Fibroblast of skin of right quadriceps (primary cell): ENCODE results near the gene NFAM1.

Source experiments
- DNase-seq: peaks from one replicate; pipeline ENCODE4 v3.0.0-alpha.2; 2013

NFAM1 gene

DNA sequence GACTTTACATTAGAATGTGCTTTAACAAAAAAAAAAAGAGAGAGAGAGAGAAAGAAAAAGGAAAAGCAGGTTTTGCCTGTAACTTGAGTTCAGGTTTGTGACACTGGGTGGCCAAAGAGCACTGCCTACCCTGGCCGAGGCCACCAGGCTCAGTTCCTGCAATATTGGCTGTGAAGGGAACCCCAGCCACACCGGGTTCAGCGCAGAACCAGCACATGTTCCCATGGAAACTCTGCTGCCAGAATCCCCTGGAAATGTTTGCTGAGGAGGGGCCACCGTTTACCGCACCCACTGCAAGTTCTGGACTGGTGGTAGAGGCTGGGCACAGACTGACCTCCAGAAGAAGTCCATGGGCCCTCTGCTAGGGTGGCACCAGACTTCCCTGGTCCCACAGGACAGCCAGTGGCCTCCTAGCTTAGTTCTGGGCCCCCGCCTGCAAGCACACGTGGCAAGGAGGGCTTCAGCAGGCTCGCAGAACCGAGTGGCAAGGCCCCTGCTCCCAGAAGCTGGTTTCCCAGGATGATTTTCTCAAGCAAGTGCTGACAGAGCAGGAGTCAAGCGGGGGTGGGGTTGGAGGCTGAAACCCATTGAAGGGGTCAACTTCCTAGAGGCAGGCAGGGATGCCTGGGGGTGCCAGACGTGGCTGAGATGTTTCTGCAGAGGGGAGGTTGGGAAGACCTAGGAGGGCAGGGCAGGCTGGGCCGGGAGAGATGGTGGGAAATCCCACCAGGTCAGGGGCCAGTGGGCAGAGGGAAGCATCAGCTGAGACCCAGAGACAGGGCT is 51.2 kb downstream of the NFAM1 start:
- no peak for DNase-seq

DNA sequence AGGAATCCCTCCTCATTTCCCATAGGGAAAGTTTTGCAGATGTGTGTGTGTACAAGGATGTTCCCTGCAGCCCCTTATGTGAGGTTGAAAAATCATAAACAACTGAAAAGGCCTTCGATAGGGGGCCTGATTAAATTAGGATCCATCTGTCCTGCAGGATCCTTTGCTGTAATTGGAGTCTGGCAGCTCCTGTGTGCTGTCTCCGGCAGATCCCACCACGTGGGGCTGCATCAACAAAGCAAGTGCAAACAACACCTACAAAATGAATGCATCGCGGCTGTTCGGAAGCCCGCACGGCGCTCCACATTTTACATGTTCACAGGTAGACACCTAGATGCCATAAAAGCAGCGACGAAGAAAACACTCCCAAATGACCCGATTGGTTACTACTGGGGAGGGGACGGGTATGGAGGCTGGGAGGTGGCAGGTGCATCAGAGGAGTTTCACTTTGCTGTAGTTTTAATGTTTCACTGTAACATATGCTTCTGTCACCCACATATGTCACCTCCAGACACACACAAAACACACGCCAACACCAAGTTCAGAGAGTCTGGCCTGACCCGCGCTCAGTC is 52.2 kb downstream of the NFAM1 start:
- DNase-seq: no peak

DNA sequence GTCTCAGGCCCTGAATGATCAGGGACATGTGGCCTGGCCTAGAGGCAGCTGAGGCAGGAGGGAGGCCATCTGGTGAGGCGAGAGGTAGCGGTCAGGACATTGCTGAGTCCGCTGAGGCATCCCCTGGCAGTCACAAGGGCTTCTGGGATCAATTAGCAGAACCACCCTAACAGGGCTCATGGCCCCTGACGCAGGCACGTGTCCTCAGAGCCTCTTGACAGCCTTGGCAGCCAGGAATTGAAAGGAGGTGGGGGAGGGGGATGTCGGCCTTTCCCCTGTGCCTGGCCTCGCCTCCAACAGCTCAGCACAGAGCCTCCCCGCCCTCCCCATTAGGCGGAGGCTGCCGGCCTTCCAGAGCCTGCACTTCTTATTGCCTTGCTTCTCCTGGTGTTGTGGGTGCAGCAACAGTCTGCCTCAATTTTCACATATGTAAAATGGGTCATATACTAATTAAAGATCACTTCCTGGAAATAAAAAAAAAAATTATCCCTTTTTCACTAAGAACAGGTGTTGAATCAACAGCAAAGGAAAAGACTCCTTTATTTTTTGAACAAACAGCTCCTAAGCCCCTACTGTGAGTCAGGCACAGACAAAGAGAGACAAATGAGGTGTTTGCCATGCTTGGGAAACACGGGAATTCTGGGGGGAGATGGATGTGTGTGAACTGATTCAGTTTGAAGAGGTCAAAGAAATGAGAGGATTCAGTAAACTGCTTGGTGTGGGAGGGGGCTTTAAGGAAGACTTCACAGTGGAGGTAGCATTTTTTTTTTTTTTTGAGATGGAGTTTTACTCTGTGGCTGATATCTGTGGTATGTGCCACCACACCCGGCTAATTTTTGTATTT is 55.3 kb downstream of the NFAM1 start:
- peak; percentile 59 for DNase-seq

DNA sequence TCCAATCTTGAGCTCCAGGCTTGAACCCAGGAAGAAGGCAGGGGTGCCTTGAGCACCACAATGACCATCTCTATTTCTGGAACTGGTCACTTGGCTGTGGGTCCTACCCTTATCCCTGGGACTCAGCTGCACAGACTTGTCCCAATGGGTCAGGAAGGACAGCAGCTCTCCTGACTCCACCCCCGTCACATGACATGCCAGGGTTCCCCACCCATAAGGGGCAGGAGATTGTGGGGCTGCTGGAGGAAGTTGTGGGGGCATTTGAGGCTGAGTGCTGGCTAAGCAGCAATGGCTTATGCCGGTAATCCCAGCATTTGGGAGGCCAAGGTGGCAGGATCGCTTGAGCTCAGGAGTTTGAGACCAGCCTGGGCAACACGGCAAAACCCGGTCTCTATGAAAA is 56.2 kb downstream of the NFAM1 start:
- no peak for DNase-seq

DNA sequence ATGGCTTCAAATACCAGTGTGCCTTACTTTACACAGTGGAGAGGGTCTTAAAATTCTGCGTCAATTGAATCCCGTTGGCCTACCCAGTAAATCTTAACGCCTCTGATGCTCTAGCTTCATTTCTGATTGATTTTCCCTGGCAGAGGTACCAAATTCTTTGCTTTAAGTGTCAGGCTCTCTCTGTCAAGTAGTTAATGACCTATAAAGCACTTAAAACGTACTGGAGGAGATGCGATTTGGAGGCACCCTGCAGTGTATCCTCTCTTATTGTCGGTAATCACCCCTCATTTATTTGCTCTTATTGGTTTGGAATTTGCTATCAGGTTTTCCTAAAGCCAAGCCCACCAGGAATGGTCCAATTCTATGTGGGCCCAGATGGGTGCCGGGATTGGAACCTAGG is 59.2 kb downstream of the NFAM1 start:
- DNase-seq: no peak

DNA sequence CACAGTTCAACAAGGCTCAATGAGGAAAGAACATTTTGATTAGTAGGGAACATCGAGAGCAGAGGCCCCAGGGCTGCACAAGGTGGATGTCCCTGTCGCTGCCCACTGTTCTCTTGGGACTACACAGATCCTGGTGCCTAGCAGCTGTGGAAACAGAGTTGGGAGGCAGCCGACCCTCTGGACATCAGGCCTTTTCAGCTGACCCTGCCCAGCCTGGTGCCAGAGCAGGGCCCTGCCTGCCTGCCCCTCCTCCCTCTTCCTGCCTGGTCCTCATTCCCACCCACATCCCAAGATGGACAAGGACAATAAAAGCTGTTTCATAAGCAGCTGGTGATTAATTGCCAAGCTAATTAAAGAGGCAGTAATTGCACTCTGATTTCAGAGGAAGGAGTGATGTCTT is 60.7 kb downstream of the NFAM1 start:
- DNase-seq: no peak

DNA sequence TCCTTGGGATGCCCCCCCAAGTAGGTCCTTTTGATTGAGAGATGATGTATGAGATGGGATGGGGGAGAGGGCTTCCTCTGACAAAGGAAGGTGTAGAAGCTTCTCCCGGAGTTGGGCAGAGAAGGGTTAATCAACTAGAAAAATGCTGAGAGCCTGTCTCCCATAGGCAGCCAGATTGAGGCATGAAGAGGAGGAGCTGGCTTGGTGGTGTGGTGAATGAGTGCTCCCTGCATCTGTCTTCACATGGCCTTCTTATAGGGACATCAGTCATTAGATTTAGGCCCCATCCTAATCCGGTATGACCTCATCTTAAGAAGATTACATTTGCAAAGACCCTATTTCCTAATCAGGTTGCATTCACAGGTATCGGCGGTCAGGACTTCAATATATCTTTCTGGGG is 61.1 kb downstream of the NFAM1 start:
- DNase-seq: no peak

DNA sequence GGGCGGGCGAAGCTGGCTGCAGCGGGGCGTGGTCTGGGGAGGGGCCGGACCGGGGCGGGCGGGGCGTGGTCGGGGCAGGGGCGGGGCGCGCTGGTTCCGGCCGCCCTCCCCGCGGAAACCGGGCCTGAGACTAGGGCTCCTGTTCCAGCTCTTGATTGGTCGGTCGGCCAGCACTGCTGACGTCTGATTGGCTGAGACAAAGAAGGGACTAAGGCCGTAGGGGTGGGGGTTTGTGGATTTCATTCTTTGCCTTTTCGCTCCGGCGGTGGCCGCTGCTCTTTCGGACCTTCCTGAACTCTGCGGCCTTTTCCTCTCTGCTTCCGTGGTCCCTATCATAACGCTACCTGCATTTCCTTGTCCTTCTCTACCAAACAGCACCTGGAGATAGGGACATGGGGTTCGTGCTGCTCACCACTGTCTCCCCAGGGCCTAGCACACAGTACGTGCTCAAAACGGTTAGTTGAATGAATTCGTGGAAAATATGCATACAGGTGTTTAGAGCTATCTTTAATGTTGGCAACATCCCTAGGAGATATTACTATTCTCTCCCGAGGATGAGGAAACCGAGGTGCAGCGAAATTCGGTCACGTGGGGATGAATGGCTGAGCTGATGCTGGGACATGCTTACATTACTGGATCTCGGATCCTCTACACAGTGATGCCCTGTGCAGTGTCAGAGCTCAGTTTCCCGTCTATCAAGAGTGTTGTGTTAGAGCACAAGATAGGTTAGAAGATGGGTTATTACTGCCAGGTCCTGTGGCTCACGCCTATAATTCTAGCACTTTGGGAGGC is 62.8 kb downstream of the NFAM1 start:
- DNase-seq: peak; percentile 90

DNA sequence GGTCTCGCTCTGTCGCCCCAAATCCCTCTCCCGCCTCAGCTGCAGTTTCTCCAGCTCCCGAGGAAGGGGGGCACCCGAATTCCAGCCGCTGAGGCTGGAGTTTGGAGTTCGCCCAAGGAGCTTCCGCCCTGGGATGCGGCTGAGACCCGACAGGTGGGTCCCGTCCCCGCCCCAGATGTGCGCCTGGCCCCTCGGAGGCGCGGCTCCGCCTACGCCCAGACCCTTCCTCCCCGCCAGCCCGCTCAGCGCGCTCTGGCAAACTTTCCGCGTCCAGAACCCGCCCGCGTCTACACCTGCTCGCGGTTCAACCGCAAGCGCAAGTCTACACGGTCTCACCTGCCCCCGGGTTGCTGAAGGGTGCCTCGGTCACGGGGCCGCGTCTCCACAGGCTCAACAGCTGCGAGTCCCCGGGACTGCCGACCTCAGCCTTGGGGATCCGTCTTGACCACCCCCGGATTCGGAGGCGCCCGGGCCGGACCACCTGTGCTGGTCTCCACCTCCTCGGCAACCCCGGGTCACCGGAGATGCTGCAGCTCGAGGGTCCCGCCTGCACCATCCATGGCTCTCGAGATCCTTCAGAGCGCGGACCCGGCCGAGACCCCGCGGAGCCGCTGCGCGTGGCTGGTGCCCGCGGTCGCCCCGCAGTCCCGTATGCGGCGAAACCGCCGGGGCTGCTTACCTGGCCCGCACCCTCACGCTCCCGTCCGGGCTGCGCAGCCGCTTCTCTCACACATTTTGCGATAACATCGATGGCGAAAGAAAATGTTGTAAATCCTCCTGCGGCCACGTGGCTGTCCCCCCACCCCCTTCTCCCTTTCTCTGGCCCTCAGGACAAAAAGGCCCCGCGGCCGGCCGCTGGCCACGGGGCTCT is 63.6 kb downstream of the NFAM1 start:
- no peak for DNase-seq

DNA sequence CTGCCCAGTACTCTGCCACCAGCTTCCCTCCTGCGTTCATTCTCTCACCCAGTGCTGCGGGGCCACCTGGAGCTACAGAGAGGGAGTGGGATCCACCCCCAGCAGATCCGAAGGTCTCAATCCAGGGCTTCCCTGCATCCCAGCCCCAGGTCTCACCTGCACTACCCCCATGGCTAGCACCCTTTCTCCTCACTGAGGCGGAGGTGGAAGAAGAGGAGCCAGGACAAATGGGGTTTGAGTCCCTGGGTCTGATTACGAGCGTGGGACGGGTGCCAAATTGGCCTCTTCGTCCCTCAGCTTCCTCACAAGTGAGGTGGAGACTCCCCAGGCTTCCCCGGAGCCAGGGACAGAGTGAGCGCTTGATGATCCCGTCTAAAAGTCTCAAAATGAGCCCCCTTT is 64.2 kb downstream of the NFAM1 start:
- no peak for DNase-seq

DNA sequence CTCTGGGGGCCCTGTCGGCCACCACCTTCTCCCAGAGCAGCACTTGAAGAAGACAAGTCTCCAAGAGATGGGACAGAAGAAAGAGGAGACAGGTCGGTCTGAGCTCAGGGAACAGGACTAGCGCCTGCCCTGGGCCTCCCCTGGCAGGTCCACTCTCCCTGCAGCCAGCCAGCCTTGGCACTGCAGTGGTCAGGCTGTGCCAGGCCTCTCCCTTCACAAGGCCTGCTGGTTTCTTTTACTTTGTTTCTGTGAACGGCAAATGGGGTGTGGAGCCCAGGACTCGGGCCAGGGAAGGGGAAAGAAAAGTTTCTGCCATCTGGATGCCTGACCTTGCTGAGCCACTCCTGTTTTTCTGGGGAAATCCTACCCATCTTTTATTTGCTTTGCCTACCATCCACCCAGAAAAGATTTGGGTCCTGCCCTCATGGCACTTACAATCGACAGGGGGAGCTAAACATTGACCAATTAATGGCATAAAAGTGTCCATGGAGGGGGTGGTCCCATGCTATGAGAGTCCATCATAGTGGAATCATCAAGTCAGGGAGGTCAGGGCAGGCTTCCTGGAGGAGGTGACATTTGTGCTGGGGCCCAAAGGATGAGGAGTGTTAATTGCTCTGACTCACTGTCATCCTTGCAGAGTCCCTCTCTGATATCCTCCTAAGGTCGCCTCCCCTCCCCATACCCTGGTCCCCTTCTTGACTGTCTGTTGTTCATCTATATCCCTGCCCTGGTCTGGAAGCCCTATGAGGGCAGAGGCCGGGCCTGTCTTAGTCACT is 65.2 kb downstream of the NFAM1 start:
- DNase-seq: no peak

DNA sequence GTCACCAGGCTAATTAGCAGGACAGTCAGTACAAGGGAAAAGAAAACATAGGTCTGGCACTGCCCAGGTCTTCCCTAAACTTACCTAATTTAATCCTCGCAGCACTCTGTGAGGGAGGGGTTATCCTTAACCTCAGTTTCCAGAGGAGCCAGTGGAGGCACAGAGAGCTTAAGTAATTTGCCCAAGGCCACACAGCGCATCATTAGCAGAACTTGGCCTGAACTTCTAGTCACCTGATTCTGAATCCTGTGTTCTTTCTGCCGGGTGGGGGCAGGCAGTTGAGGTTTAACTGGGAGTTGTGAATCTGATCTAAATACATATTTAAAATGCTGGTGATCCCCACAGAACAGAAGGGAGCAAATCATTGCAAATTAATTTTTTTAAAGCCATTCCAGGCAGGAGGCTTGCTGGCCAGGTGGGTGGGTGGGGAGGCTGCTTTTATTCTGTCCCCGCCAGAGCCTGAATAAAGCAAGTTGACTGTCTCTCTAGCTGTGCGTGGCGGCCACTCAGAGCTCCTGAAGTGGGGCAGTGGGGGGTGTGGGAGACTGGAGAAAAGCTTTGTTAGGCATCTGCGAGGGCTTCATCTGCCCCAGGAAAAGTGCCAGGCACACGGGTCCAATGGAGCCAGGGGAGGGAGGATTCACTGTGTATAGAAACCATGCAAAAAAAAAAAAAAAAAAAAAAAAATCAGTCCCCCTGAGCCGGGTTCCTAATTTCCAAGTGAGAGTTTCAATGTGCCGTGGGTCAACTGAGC is 66.1 kb downstream of the NFAM1 start:
- DNase-seq: no peak

DNA sequence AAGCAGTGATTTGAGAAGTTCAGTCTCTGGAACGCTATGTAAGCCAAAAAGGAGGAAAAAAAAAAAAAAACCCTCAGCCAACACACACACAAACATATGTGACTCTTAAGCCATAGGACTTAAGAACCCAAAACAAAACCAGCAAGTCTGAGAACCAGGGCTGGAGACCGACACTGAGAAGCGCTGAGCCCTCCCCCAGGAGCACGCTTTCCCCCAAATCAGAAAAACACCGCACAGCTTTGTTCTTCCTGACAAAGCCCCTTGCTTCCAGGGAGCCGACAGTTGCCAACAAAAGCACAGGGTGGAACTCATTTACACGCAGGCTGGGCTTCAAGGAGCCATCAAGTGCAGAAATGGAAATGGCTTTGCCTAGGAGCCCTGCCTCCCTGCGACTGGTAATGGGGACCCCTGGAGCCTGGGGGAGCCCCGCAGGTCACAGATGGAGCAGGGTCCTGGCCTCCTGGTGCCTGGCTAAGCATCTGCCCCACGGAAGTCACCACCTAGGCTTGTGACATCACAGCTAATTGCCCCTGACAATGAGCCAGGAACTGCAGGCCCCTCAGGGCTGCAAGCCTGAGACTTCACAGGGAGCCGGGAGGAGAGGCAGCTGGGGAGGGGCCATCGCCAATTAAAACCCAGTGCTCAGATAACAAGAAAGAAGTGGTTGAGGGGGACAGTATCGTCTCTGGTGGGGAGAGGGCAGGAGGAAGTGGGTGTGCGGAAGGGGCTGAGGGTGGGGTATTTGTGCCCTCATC is 66.9 kb downstream of the NFAM1 start:
- peak; percentile 39 for DNase-seq

DNA sequence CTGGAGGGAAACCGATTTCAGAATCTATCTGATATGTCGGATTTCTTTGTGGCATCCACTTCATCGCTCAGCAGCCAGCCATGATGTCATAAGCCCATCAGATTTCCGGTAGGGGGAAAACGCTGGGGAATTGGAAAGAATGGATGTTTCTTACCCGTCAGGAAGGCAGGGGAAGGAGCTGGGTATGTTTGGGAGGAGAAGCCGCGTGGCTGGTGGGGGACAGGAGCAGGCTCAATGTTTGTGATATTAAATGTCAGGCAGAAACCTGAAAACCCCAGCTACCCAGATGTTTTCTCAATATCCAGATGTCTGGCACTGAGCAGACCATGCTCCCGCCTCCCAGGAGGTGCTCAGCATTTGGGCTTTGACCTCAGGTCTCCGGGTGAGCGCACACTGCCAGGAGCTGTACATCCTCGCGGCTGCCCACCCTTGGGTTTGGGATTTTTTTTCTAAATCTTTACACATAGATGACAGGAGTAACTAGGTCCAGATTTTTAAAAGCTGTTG is 67.5 kb downstream of the NFAM1 start:
- DNase-seq: peak; percentile 71

DNA sequence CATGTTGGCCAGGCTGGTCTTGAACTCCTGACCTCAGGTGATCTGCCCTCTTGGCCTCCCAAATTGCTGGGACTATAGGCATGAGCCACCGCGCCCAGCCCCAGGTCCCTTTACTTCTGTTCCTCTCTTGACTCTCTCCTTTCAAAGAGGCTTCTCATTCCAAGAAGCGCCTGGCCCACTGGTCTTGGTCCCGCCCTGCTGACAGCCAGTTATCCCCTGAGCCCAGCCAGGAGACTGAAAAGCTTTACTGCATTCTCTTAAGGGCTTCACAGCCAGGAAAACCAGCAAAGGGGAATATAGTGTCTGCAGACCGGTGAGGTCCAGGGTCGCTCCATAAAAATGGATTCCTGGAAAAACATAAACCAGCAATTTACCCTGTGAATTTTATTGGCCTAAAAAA is 68.3 kb downstream of the NFAM1 start:
- no peak for DNase-seq

DNA sequence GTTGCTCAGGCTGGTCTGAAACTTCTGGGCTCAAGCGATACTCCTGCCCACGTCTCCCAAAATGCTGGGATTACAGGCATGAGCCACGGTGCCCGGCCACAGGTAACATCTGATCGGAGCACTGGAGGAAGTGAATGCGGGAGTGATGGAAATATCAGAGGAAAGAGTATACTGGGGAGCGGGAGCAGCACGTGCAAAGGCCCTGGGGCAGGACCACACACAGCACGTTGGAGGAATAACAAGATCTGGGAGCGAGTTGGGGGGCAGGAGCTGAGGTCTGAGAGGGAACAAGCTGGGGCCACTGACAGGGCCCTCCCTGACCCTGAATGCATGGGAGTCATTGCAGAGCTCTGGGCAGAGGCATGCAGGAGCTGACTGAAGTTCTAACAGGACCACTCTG is 70.7 kb downstream of the NFAM1 start:
- DNase-seq: no peak

DNA sequence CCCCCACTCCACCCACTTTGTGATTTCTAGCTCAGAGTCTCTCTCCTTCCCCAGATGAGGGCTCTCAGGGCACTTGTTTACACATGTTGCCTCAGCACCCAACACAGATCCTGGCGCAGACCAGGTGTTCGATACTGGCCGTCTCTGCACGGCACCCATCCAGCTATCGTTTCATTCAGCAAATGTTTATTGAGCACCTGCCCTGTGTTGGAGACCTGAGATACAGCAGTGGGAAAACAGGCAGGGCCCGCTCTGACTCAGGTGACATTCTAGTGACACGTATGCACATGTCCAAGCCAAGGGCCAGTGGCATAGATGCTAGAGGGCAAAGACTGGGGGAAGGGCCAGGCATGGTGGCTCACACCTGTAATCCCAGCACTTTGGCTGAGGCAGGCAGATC is 71.9 kb downstream of the NFAM1 start:
- DNase-seq: no peak

DNA sequence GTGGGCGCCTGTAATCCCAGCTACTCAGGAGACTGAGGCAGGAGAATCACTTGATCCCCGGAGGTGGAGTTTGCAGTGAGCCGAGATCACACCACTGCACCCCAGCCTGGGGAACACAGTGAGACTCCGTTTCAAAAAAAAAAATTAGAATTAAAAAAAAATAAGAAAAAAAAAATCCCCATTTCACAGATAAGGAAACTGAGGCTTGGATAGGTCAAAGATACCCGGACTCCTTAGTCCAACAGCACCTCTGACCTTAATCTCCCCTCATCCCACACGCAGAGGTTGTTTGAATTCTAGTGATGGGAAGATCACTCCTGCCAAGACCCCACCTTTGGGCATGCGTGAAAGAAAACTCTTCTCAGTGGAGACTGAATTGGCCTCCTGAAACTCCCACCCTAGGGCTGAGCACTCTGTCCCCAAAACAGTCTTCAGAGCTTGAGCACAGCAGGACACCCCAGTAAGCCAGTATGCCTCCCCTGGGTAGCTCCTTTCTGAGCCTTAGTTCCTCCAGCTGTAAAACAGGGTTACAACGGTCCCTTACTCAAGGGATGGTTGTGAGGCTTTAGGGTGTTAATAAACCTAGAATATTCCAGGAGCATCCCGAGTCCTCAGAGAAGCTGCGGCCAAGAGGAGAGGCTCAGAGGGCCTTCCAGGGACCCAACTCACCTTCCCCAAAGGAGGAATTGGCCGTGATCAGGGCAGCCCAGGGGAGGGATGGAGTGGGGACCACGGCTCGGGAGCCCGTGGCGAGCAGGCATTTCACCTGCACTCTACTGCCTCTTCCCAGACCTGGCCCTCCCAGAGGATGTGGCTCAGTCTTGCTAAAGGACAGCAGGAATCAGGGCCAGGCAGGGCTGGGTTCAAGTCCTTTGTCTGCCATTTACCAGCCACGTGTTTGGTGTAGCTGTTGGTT is 73.3 kb downstream of the NFAM1 start:
- DNase-seq: no peak
